Measurements from ENCODE around the gene SRSF12.

SRSF12 gene

GRCh38 chr6:89117211-89118108, at the start of gene SRSF12:
Gene SRSF12, minus strand, starts transcription at chr6:89118071. Its CDS starts 184 bp downstream, at chr6:89117887.
- peak; percentile 12 for DNase-seq

GRCh38 chr6:89162047-89162371, 44.1 kb upstream of the SRSF12 start:
- DNase-seq = no peak

GRCh38 chr6:89161326-89162046, 43.6 kb upstream of the SRSF12 start:
- no peak for DNase-seq

GRCh38 chr6:89160331-89161092, 42.6 kb upstream of the SRSF12 start:
- no peak for DNase-seq

GRCh38 chr6:89154131-89154530, 36.3 kb upstream of the SRSF12 start:
- DNase-seq = no peak

GRCh38 chr6:89148016-89148750, 30.3 kb upstream of the SRSF12 start:
- DNase-seq = no peak

- peak; percentile 9 for DNase-seq
These were observed 29.1 kb upstream of the SRSF12 start for GRCh38 chr6:89146718-89147700.

- DNase-seq = peak; percentile 44
These were observed 28.3 kb upstream of the SRSF12 start, which contains the start of gene PM20D2 for GRCh38 chr6:89145956-89146717. Gene PM20D2, plus strand, starts transcription at chr6:89146055. Its CDS starts 90 bp downstream, at chr6:89146145.

- DNase-seq = peak; percentile 55
These were observed 27.5 kb upstream of the SRSF12 start for GRCh38 chr6:89145091-89145955.

- DNase-seq = peak; percentile 5
These were observed 26.6 kb upstream of the SRSF12 start for GRCh38 chr6:89144354-89144906.

GRCh38 chr6:89140347-89141156, 22.7 kb upstream of the SRSF12 start:
- DNase-seq = no peak

- DNase-seq = no peak
These were observed 21.9 kb upstream of the SRSF12 start for GRCh38 chr6:89139509-89140346.

- no peak for DNase-seq
These were observed 20.3 kb upstream of the SRSF12 start for GRCh38 chr6:89138173-89138572.

- DNase-seq = no peak
These were observed 16.9 kb upstream of the SRSF12 start for GRCh38 chr6:89134723-89135122.

- no peak for DNase-seq
These were observed 16.1 kb upstream of the SRSF12 start for GRCh38 chr6:89133981-89134380.

- DNase-seq = no peak
These were observed 14.2 kb upstream of the SRSF12 start for GRCh38 chr6:89132057-89132456.

GRCh38 chr6:89131599-89131998, 13.7 kb upstream of the SRSF12 start:
- no peak for DNase-seq
